CD4-positive, CD25-positive, alpha-beta regulatory T cell (primary cell): ENCODE data around the gene ACSM2A. TPM values are rescaled to one million over a fixed set of nuclear protein-coding genes. Genes with fewer than 3 reads are reported as not detected.
"Not testable (repeated sequence)": the region's sequence is repeated elsewhere in the genome, so short reads cannot be mapped to it uniquely, and the experiment has no call there.

Experiments
- ATAC-seq, 2 donors: fragments of 150-1000 bp; cut with Tn5 transposase; one replicate each; pipeline ENCODE4 v1.10.0; 2021; ENCODE audit warnings: low read depth in 2 of 2, moderate number of reproducible peaks in 2 of 2, moderate library complexity in 1 of 2
- DNase-seq, 3 donors: peaks; one replicate each; pipeline versions ENCODE4 v3.0.0 to v3.0.0-alpha.2; 2012 to 2022; ENCODE audit warnings: mixed read lengths in 1 of 3
- H3K27ac ChIP-seq: one replicate; pipeline ENCODE4 v1.7.0; 2013; ENCODE audit warnings: mild to moderate bottlenecking, low read length; ENCODE audit not compliant: insufficient read depth, poor library complexity, severe bottlenecking
- H3K27me3 ChIP-seq: one replicate; pipeline ENCODE4 v1.7.0; 2013; ENCODE audit warnings: low read length; ENCODE audit not compliant: control insufficient read depth, insufficient read depth
- H3K36me3 ChIP-seq: one replicate; pipeline ENCODE4 v1.7.0; 2013; ENCODE audit warnings: mild to moderate bottlenecking, low read length, moderate library complexity; ENCODE audit not compliant: control insufficient read depth, insufficient read depth
- H3K4me1 ChIP-seq: 2 replicates; pipeline ENCODE4 v1.7.0; 2013; ENCODE audit warnings: mild to moderate bottlenecking, low read length; ENCODE audit not compliant: insufficient read depth, control insufficient read depth, poor library complexity, severe bottlenecking
- H3K4me3 ChIP-seq: one replicate; pipeline ENCODE4 v1.7.0; 2013; ENCODE audit warnings: low read depth, mild to moderate bottlenecking, low read length, moderate library complexity
- H3K9me3 ChIP-seq, 2 experiments: 1 replicate in 1 of 2; 2 replicates in 1 of 2; pipeline ENCODE4 v1.7.0; 2013; ENCODE audit warnings: low read length in 2 of 2, mild to moderate bottlenecking in 1 of 2, moderate library complexity in 1 of 2; ENCODE audit not compliant: control insufficient read depth in 2 of 2
- H3K27ac Mint-ChIP-seq, 3 donors: one replicate each; pipeline ENCODE4 v1.8.0; 2020 to 2022; ENCODE audit warnings: mild to moderate bottlenecking in 3 of 3, mixed read lengths in 3 of 3, moderate library complexity in 2 of 3
- H3K27me3 Mint-ChIP-seq: one replicate; pipeline ENCODE4 v1.8.0; 2022; ENCODE audit warnings: mild to moderate bottlenecking, mixed read lengths
- H3K36me3 Mint-ChIP-seq: one replicate; pipeline ENCODE4 v1.8.0; 2020; ENCODE audit warnings: mixed read lengths
- H3K4me1 Mint-ChIP-seq, 4 donors: one replicate each; pipeline ENCODE4 v1.8.0; 2020 to 2022; ENCODE audit warnings: mixed read lengths in 4 of 4, mild to moderate bottlenecking in 1 of 4
- H3K4me3 Mint-ChIP-seq, 4 donors: one replicate each; pipeline ENCODE4 v1.8.0; 2020 to 2022; ENCODE audit warnings: mild to moderate bottlenecking in 4 of 4, mixed read lengths in 4 of 4, moderate library complexity in 3 of 4
- H3K9me3 Mint-ChIP-seq, 7 donors: one replicate each; pipeline ENCODE4 v1.8.0; 2020 to 2022; ENCODE audit warnings: mixed read lengths in 7 of 7, mild to moderate bottlenecking in 3 of 7, moderate library complexity in 2 of 7
- polyA plus RNA-seq, 4 donors: library from polyadenylated mRNA; unstranded; fragments of 300-500 nt; fragmentation: Illumina TruSeq; gene quantifications; one replicate each; pipeline ENCODE4 v1.2.3, GENCODE V29; 2021
- total RNA-seq: library from RNA; stranded (reverse); gene quantifications from one replicate; pipeline ENCODE4 v1.2.3, GENCODE V29; 2022

The ACSM2A gene
- total and polyA plus RNA-seq, 5 donors from 2014 or later, result not detected

DNA sequence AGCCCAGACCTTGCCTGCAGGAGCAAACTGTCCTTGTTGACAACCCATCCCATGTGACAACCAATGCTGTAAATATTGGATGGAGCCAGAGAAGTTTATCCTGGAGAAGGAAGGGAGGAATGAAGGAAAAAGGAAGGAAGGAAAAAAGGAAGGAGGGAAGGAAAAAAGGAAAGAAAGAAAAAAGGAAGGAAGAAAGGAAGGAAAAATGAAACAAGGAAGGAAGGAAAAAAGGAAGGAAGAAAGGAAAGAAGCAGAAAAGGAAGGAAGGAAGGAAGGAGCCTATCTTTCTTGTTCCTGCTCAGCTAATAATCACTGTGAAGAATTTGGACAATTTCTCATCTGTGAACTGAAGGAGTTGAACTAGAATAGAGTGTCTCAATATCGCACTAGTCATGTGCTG, 68.8 kb downstream of the ACSM2A start:
- no peaks in the 10 kb centered on the region for H3K27me3 ChIP-seq
- Mint-ChIP-seq H3K36me3 (no peaks in the 10 kb centered on the region), H3K9me3 (peaks cover 0 to 6% (median 2%) of the 10 kb centered on the region in 7 donors), H3K4me3 (no peak overlapping the region), H3K27me3 (peaks cover 9% of the 10 kb centered on the region), H3K4me1 (no peaks in the 10 kb centered on the region), H3K27ac (no peak overlapping the region)
- H3K27ac ChIP-seq, result no peak overlapping the region
- H3K9me3 ChIP-seq, result no peaks in the 10 kb centered on the region
- no peak overlapping the region for H3K4me3 ChIP-seq
- no peaks in the 10 kb centered on the region for H3K36me3 ChIP-seq
- no peaks in the 10 kb centered on the region for H3K4me1 ChIP-seq
- no peak for ATAC-seq
- DNase-seq, result no peak

DNA sequence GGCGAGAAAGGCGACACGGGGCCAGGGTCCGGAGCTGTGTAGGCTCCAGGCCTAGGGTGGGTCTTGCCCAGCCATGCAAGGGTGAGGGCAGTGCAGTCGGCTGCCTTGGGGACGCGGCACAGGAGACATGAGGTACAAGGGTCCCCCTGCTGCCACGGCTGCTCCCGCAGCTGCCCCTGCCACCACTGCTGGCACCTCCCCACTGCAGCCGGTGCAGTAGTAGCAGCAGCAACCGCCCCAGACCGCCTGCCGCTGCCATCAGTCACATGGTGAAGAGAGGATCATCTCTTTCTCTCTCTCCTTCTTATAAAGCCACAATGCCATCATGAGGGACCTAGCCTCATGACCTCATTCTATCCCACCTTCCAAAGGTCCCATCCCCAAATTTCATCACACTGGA, 80.5 kb downstream of the ACSM2A start:
- not testable (repeated sequence) for H3K4me1 Mint-ChIP-seq, H3K36me3 Mint-ChIP-seq, H3K27ac Mint-ChIP-seq, H3K9me3 Mint-ChIP-seq, H3K4me1 ChIP-seq, DNase-seq, H3K36me3 ChIP-seq, H3K9me3 ChIP-seq, H3K27ac ChIP-seq, ATAC-seq, H3K4me3 ChIP-seq, H3K27me3 Mint-ChIP-seq, H3K4me3 Mint-ChIP-seq, H3K27me3 ChIP-seq

DNA sequence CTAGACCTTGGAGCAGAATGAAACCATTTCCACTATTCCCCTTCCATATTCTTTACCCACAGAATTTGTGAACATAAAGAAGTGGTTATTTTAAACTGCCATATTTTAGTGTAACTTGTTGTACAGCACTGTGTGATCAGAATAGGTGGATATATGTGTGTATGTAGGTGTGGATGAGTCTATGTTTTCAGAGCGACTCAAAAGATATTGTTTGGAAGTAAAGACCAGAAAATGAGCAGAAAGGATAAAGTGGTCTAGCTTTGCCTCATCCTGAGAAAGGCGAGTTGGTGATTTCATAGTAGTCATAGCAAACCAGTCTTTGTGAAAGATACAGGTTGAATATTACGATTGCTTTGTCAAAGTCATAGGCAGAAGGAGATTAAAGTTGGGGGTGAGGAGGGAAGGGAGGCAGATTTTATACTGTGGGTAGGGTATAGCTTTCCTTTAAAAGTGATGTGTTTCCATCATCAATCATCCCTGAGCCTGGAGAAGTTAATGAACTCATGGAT, 81.0 kb downstream of the ACSM2A start:
- not testable (repeated sequence) for H3K9me3 Mint-ChIP-seq, H3K27ac Mint-ChIP-seq, H3K4me1 Mint-ChIP-seq, H3K9me3 ChIP-seq, ATAC-seq, H3K27me3 Mint-ChIP-seq, H3K36me3 Mint-ChIP-seq, H3K4me3 ChIP-seq, H3K27ac ChIP-seq, H3K27me3 ChIP-seq, H3K4me1 ChIP-seq, DNase-seq, H3K4me3 Mint-ChIP-seq, H3K36me3 ChIP-seq

DNA sequence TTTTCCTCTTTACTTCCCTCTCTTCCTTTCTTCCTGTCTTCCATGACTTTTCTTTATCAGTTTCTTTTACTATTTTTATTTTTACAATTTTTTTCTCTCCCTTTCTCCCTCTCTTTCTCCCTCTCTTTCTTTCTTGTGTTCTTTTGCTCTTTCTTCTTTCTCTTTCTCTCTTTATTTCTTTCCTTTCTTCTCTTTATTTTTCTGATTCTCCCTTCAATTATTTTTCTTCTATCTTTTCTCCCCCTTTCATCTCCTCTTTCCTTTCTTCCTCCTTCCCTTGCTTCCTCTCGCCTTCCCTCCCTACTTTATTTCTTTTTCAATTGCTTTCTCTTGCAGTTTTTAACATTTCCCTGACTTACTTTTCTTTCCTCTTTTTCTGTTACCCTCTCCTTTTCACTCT, 85.3 kb downstream of the ACSM2A start:
- not testable (repeated sequence) for ATAC-seq, H3K4me3 Mint-ChIP-seq, H3K4me1 ChIP-seq, H3K36me3 ChIP-seq, H3K27me3 ChIP-seq, H3K36me3 Mint-ChIP-seq, H3K27ac Mint-ChIP-seq, H3K27me3 Mint-ChIP-seq, H3K4me1 Mint-ChIP-seq, H3K9me3 ChIP-seq, DNase-seq, H3K27ac ChIP-seq, H3K4me3 ChIP-seq, H3K9me3 Mint-ChIP-seq

Other genes starting within 250 kb of the ACSM2A start
- gene GP2, start 124.0 kb upstream of the ACSM2A start, total RNA-seq, result not detected
- not detected for gene GP2, start 124.0 kb upstream of the ACSM2A start, polyA plus RNA-seq
- gene UMOD, start 98.8 kb upstream of the ACSM2A start, total RNA-seq, result not detected
- not detected for gene UMOD, start 98.8 kb upstream of the ACSM2A start, polyA plus RNA-seq
- not detected for gene PDILT, start 46.8 kb upstream of the ACSM2A start, total RNA-seq
- gene PDILT, start 46.8 kb upstream of the ACSM2A start, polyA plus RNA-seq, result not detected
- not detected for gene ACSM5, start 42.0 kb upstream of the ACSM2A start, total RNA-seq
- gene ACSM5, start 42.0 kb upstream of the ACSM2A start, polyA plus RNA-seq, result not detected
- not detected for gene ACSM2B, start 124.8 kb downstream of the ACSM2A start, total RNA-seq
- gene ACSM2B, start 124.8 kb downstream of the ACSM2A start, polyA plus RNA-seq, result not detected
- not detected for gene ACSM1, start 246.2 kb downstream of the ACSM2A start, total RNA-seq
- gene ACSM1, start 246.2 kb downstream of the ACSM2A start, polyA plus RNA-seq, result under 1 TPM in 2 of 4 donors, not detected in 2; 0.15 to 0.23 TPM